A673 (cell line): ENCODE measurements around the gene MST1R. TPM values are rescaled to one million over a fixed set of nuclear protein-coding genes. Genes with fewer than 3 reads are reported as not detected.
A peak's percentile ranks its signal among the peaks of the same experiment; 100 is the strongest.

Experiments used
- BruUV-seq: library from RNA; stranded (reverse); fragments of 400-500 nt; replicated peaks from 2 replicates; lab custom pipeline; 2021; lab: Mats Ljungman, UMichigan
- CTCF ChIA-PET: fragments of 300-600 bp; sonication (Branson Sonifier 250); formaldehyde crosslinking; loops from one replicate; lab custom pipeline; 2022; ENCODE audit warnings: antibody characterized with exemption; lab: Charles Lee
- POLR2A ChIA-PET: fragments of 300-600 bp; sonication (Branson Sonifier 250); formaldehyde crosslinking; loops from one replicate; lab custom pipeline; 2022; ENCODE audit warnings: antibody characterized with exemption; ENCODE audit not compliant: low non-redundant PET; lab: Charles Lee
- DNase-seq: peaks from one replicate; pipeline ENCODE4 v3.0.0-alpha.2; 2015; ENCODE audit warnings: low spot score
- H3K27ac ChIP-seq: fragments of 200-600 bp; sonication (generic); 2 replicates; pipeline ENCODE4 v1.5.1; 2016; ENCODE audit warnings: mixed run types, low read depth, mild to moderate bottlenecking, mixed read lengths, antibody characterized with exemption, low read length; ENCODE audit not compliant: poor library complexity, severe bottlenecking
- H3K27me3 ChIP-seq: fragments of 200-600 bp; sonication (generic); replicated peaks from 2 replicates; pipeline ENCODE4 v1.6.1; 2017; ENCODE audit warnings: mixed run types, low read depth, mild to moderate bottlenecking, mixed read lengths, antibody characterized with exemption, low read length; ENCODE audit not compliant: insufficient read depth, poor library complexity
- H3K36me3 ChIP-seq: fragments of 200-600 bp; sonication (generic); 2 replicates; pipeline ENCODE4 v1.6.1; 2016; ENCODE audit warnings: mixed run types, mild to moderate bottlenecking, mixed read lengths, antibody characterized with exemption, low read length; ENCODE audit not compliant: insufficient read depth, poor library complexity, severe bottlenecking
- H3K4me1 ChIP-seq: fragments of 200-600 bp; sonication (generic); 2 replicates; pipeline ENCODE4 v1.6.1; 2017; ENCODE audit warnings: mixed run types, mild to moderate bottlenecking, mixed read lengths, antibody characterized with exemption, low read length; ENCODE audit not compliant: insufficient read depth, poor library complexity, severe bottlenecking
- H3K4me3 ChIP-seq: fragments of 200-600 bp; sonication (generic); 2 replicates; pipeline ENCODE4 v1.5.1; 2016; ENCODE audit warnings: low read depth, mixed run types, mild to moderate bottlenecking, mixed read lengths, low read length; ENCODE audit not compliant: poor library complexity, severe bottlenecking
- H3K9me3 ChIP-seq: fragments of 200-600 bp; sonication (generic); 2 replicates; pipeline ENCODE4 v1.6.1; 2016; ENCODE audit warnings: mixed run types, low read depth, mild to moderate bottlenecking, mixed read lengths, antibody characterized with exemption, low read length; ENCODE audit not compliant: poor library complexity, severe bottlenecking
- EZH2 ChIP-seq: fragments of 200-600 bp; sonication (generic); IDR thresholded peaks from 2 replicates; pipeline ENCODE4 v1.6.1; 2017; ENCODE audit warnings: borderline replicate concordance, low read depth, mild to moderate bottlenecking, mixed read lengths, antibody characterized with exemption, low read length; ENCODE audit not compliant: poor library complexity, severe bottlenecking
- intact Hi-C: fragments of 100-400 bp; cut with micrococcal nuclease; formaldehyde crosslinking; loops from one replicate; pipeline ENCODE4 v1.10.0; 2022; ENCODE audit not compliant: unreplicated experiment
- total RNA-seq: library from RNA; stranded (reverse); gene quantifications from 2 replicates; pipeline ENCODE4 v1.2.3, GENCODE V29; 2021
- TF ChIP-seq, protein P1 (sequence below): fragments of 300-800, 200-600 bp; sonication (generic); conservative IDR thresholded peaks from 2 replicates; pipeline ENCODE4 v1.5.1; 2017; ENCODE audit warnings: low read depth, mild to moderate bottlenecking, antibody characterized with exemption, low read length, moderate library complexity, mixed read lengths

Gene MST1R
- total RNA-seq, 1 experiment from 2014 or later = not detected

DNA sequence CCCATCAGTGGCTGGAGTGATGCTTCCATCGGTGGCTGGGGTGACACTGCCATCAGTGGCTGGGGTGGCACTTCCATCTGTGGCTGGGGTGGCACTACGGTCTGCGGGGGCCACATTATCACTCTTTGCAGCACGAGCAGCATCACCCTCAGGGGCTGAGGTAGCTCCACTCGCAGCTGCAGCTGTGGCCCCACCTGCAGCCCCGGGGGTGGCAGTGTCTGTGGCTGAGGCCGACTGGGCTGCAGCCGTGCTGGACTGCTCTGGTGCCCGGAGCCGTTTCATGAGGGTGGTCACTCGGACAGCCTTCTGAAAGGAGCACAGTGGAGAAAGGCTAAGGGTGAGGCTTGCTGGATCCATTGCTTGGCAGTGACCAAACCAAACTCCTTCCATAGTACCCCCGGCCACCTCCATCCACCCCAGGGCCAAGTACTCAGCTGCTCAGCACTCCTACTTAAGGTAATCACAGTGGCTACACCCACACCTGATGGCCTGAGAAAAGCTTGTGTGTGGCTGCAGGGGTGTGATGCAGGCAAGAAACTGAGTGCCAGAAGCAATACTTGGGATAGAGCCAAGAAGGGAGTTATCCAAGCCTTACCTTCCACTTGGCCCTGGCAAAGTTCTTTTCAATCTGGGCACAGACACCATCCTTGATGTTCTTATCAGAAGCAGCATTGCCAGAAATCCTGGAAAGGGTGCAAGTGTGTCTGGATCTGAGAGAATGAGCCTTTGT, 43.9 kb downstream of the MST1R start:
- TF ChIP-seq, protein P1, sequence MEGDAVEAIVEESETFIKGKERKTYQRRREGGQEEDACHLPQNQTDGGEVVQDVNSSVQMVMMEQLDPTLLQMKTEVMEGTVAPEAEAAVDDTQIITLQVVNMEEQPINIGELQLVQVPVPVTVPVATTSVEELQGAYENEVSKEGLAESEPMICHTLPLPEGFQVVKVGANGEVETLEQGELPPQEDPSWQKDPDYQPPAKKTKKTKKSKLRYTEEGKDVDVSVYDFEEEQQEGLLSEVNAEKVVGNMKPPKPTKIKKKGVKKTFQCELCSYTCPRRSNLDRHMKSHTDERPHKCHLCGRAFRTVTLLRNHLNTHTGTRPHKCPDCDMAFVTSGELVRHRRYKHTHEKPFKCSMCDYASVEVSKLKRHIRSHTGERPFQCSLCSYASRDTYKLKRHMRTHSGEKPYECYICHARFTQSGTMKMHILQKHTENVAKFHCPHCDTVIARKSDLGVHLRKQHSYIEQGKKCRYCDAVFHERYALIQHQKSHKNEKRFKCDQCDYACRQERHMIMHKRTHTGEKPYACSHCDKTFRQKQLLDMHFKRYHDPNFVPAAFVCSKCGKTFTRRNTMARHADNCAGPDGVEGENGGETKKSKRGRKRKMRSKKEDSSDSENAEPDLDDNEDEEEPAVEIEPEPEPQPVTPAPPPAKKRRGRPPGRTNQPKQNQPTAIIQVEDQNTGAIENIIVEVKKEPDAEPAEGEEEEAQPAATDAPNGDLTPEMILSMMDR = no peak
- no peak for TF ChIP-seq EZH2
- Histone ChIP-seq H3K4me3 (no peak overlapping the region), H3K4me1 (no peaks in the 10 kb centered on the region), H3K9me3 (no peaks in the 10 kb centered on the region), H3K27me3 (no peaks in the 10 kb centered on the region), H3K36me3 (no peaks in the 10 kb centered on the region), H3K27ac (no peak overlapping the region)
- no peak for DNase-seq
- BruUV-seq = no TSS peak
- POLR2A ChIA-PET = no interaction called here
- intact Hi-C loops = no loop called here
- CTCF ChIA-PET = no interaction called here

DNA sequence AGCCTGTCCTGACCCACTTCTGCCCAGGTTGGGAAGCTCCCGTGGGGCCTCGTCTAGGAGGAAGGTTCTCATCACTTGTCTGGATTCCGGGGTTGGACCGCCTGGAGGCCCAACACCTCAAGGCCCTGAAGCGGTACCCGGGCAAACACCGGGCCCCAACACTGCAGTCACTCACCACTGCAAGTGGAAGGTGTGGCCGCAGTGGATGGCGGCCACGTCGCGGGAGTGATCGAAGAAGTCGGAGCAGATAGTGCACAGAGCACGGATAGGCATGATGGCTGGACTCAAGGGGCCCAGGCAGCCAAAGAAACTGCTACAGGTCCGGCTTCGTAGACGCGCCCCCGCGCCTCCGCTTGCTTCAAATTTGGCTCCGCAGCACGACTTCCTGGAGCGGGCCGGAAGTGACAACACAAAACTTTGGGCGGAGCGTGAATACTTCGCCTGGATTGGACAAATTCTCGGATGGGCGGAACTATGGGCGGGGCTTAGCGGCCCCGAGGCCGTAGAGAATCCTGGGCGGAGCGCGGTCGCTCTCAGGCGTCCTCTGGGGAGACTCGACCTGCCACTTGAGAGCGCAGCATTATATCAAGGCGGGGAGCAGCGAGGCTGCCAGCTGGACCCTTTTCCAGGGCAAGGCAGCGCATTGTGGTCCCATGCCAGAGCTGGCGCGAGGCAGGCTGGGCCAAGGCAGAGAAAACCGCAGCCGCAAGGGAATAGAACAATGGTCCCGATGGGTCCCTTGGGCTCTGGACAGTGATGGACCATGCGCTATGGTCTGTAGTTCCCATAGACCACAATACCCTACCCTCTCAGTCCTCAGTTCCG, 47.3 kb downstream of the MST1R start, which contains the start of gene TRAIP:
Gene TRAIP (minus strand): TSS at position 384 of the 825 bp plus-strand sequence. CDS start 111 bp downstream, at position 273.
- H3K36me3 ChIP-seq = no peaks in the 10 kb centered on the region
- no TSS peak for BruUV-seq
- H3K27ac ChIP-seq = peak within 1 kb of the TSS; percentile 46
- intact Hi-C loops = no loop called here
- peak within 1 kb of the TSS; percentile 66 for H3K4me3 ChIP-seq
- H3K27me3 ChIP-seq = no peaks in the 10 kb centered on the region
- TF ChIP-seq, protein P1 = no peak
- TF ChIP-seq EZH2 = no peak
- H3K4me1 ChIP-seq = no peaks in the 10 kb centered on the region
- ChIA-PET POLR2A (no interaction called here), CTCF (no interaction called here)
- no peaks in the 10 kb centered on the region for H3K9me3 ChIP-seq
- peak; percentile 88 for DNase-seq

DNA sequence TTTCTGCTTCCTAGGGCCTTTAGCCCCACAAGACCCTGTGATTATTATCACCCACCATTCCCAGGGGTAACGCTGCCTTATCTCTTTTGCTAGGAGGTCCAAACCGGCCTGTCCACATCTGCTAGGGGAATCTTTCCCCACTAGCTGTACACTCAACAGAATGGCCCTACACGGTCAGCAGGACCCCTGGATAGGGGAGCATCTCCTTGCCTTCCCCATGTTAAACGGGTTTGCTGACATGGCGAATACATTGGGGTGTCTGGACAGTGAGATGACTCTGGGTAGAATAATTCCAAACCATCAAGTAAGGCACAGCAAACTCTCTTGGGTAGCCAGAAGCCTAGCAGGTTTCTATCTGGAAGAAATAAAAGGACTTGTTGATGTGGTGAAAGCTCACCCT, 48.0 kb downstream of the MST1R start:
- DNase-seq = no peak
- intact Hi-C loops = no loop called here
- no peaks in the 10 kb centered on the region for H3K27me3 ChIP-seq
- no peaks in the 10 kb centered on the region for H3K36me3 ChIP-seq
- ChIA-PET CTCF (interaction anchor here (0.6 kb wide), 1 partner anchor 13 kb away, joined by 3 read pairs; no protein-coding TSS in a partner anchor), POLR2A (no interaction called here)
- H3K4me1 ChIP-seq = no peaks in the 10 kb centered on the region
- H3K9me3 ChIP-seq = no peaks in the 10 kb centered on the region
- TF ChIP-seq, protein P1 = no peak
- TF ChIP-seq EZH2 = no peak
- H3K4me3 ChIP-seq = peak overlapping the region; percentile 66
- TSS peak; percentile 57 for BruUV-seq
- no peak overlapping the region for H3K27ac ChIP-seq
